HepG2 (cell line): ENCODE results near the gene GMFB. TPM values are rescaled to one million over a fixed set of nuclear protein-coding genes. Genes with fewer than 3 reads are reported as not detected.

Source experiments
- GZF1 ChIP-seq: sonication (generic); formaldehyde crosslinking; IDR thresholded peaks from 2 replicates; pipeline ENCODE4 v1.5.1; 2020; ENCODE audit warnings: mild to moderate bottlenecking, missing genetic modification reagents
- HMG20A ChIP-seq: IDR thresholded peaks from 2 replicates; pipeline ENCODE4 v1.6.1; 2016; ENCODE audit warnings: borderline replicate concordance
- HNF4G ChIP-seq, 2 experiments: sonication (generic) in 1 of 2; formaldehyde crosslinking in 1 of 2; IDR thresholded peaks; 2 replicates each; pipeline versions ENCODE4 v1.4.0 to v1.6.1; 2011 to 2020; ENCODE audit warnings: borderline replicate concordance in 2 of 2, low read depth in 2 of 2, mild to moderate bottlenecking in 2 of 2, low read length in 1 of 2, missing genetic modification reagents in 1 of 2, moderate library complexity in 1 of 2
- KDM2A ChIP-seq: sonication (generic); formaldehyde crosslinking; IDR thresholded peaks from 2 replicates; pipeline ENCODE4 v1.4.0; 2020; ENCODE audit warnings: low read depth, missing genetic modification reagents, borderline replicate concordance
- KDM5B ChIP-seq: sonication (generic); formaldehyde crosslinking; IDR thresholded peaks from 2 replicates; pipeline ENCODE4 v1.4.0; 2020; ENCODE audit warnings: missing genetic modification reagents, mild to moderate bottlenecking, borderline replicate concordance
- MAF1 ChIP-seq: sonication (generic); formaldehyde crosslinking; IDR thresholded peaks from 2 replicates; pipeline ENCODE4 v1.5.0; 2020; ENCODE audit warnings: missing genetic modification reagents, borderline replicate concordance
- MIER3 ChIP-seq: IDR thresholded peaks from 2 replicates; pipeline ENCODE4 v1.6.1; 2016; ENCODE audit warnings: missing compliant biosample characterization, borderline replicate concordance
- PLRG1 ChIP-seq: fragments of 450-650 bp; conservative IDR thresholded peaks from 2 replicates; pipeline ENCODE4 v1.6.1; 2016
- PPARG ChIP-seq: conservative IDR thresholded peaks from 2 replicates; pipeline ENCODE4 v1.6.1; 2016; ENCODE audit warnings: missing biosample characterization, missing genetic modification reagents
- RCOR2 ChIP-seq: IDR thresholded peaks from 2 replicates; pipeline ENCODE4 v1.6.1; 2016; ENCODE audit warnings: missing biosample characterization, missing genetic modification reagents
- SRF ChIP-seq: IDR thresholded peaks from 2 replicates; pipeline ENCODE4 v1.6.1; 2011; ENCODE audit warnings: mild to moderate bottlenecking, low read depth, low read length, moderate library complexity
- TARDBP ChIP-seq: sonication (generic); formaldehyde crosslinking; IDR thresholded peaks from 2 replicates; pipeline ENCODE4 v1.8.0; 2022; ENCODE audit warnings: mild to moderate bottlenecking, missing genetic modification reagents
- TOE1 ChIP-seq: sonication (generic); formaldehyde crosslinking; IDR thresholded peaks from 2 replicates; pipeline ENCODE4 v1.4.0; 2020; ENCODE audit warnings: mild to moderate bottlenecking, missing genetic modification reagents
- WIZ ChIP-seq: sonication (generic); formaldehyde crosslinking; IDR thresholded peaks from 2 replicates; pipeline ENCODE4 v1.5.1; 2020; ENCODE audit warnings: mild to moderate bottlenecking, missing genetic modification reagents
- ZNF160 ChIP-seq: sonication (generic); formaldehyde crosslinking; IDR thresholded peaks from 2 replicates; pipeline ENCODE4 v1.8.0; 2022; ENCODE audit warnings: mild to moderate bottlenecking, inconsistent platforms, missing genetic modification reagents
- ZNF331 ChIP-seq: sonication (generic); formaldehyde crosslinking; IDR thresholded peaks from 2 replicates; pipeline ENCODE4 v1.4.0; 2020; ENCODE audit warnings: missing genetic modification reagents
- ZSCAN30 ChIP-seq: sonication (generic); formaldehyde crosslinking; IDR thresholded peaks from 2 replicates; pipeline ENCODE4 v1.5.0; 2020; ENCODE audit warnings: mild to moderate bottlenecking, missing genetic modification reagents
- polyA plus RNA-seq, 8 experiments: library from polyadenylated mRNA; depleted of rRNA in 3 of 8; stranded (reverse) in 7 of 8; unstranded in 1 of 8; fragments of >200 nt; fragmentation: Illumina TruSeq in 4 of 8; extraction: Trizol in 4 of 8; gene quantifications; 2 replicates each; pipeline versions ENCODE4 v1.2.1 to v1.2.3, GENCODE V29; 2011 to 2016; ENCODE audit warnings: low read depth in 4 of 8, missing spikeins in 1 of 8, mixed read lengths in 1 of 8; ENCODE audit not compliant: insufficient read depth in 1 of 8
- total RNA-seq, 5 experiments: library from RNA; depleted of rRNA; stranded (reverse); fragments of >200 nt; fragmentation: Illumina TruSeq; extraction: Trizol; gene quantifications; 2 replicates each; pipeline ENCODE4 v1.2.3, GENCODE V29; 2016; ENCODE audit warnings: low read depth in 1 of 5
- TF ChIP-seq, protein P1 (sequence below): sonication (generic); formaldehyde crosslinking; IDR thresholded peaks from 2 replicates; pipeline ENCODE4 v1.4.0; 2020; ENCODE audit warnings: missing genetic modification reagents
- TF ChIP-seq, protein P2 (sequence below): sonication (generic); formaldehyde crosslinking; IDR thresholded peaks from 2 replicates; pipeline ENCODE4 v1.4.0; 2020; ENCODE audit warnings: missing genetic modification reagents, low read depth, mild to moderate bottlenecking, borderline replicate concordance
- TF ChIP-seq, protein P3 (sequence below): sonication (generic); formaldehyde crosslinking; IDR thresholded peaks from 2 replicates; pipeline ENCODE4 v1.9.0; 2022; ENCODE audit warnings: missing genetic modification reagents, mild to moderate bottlenecking, borderline replicate concordance
- TF ChIP-seq, protein P4 (sequence below): sonication (generic); formaldehyde crosslinking; IDR thresholded peaks from 2 replicates; pipeline ENCODE4 v1.8.1; 2023; ENCODE audit warnings: mild to moderate bottlenecking, inconsistent platforms, moderate library complexity, missing genetic modification reagents, borderline replicate concordance
- TF ChIP-seq, protein P5 (sequence below): sonication (generic); formaldehyde crosslinking; IDR thresholded peaks from 2 replicates; pipeline ENCODE4 v1.4.0; 2020; ENCODE audit warnings: missing genetic modification reagents

Gene GMFB
- total and polyA plus RNA-seq, 2 of the 13 experiments (the other 11 are each of a cell fraction or from before 2014, with no cell fraction given), result 17.3 to 68.2 TPM

DNA sequence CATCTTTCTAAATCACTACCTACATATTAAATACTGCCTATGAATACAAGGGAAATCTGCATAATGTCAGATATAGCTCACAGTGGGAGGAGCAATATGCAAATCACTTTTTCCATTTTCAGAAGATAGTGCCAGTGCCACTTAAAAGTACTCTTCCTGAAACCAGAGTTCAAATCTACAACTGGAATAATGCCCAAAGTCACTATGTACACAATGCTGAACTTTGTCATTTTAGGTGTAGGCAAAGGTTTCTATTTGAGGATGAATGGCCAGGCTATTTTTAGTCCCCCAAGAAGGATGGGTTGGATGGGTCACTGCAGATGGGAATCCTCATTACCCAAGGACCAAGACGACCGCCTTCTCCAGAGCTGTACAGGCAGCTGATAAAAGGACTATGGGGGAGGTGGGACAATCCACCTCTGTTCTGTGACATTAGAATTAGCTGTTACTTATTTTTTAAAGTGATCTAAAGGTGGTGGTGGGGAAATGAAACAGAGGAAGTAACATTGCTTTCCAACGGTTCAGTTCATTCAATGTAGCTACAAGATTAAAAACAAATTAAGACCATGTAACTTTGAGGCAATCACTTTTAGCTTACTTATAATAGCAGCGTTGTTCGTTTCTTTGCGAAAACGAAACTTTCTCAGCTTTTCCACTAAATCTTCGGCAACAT lies 5.6 kb downstream of the GMFB start (continued):
- peak; percentile 69; the same call in 1 of the 2 replicates for TF ChIP-seq RCOR2 (CRISPR knock-in tag)
- peak; percentile 50; the same call in 1 of the 2 replicates for TF ChIP-seq ZNF331 (CRISPR knock-in tag)
- TF ChIP-seq WIZ, result no peak
- TF ChIP-seq, protein P1, sequence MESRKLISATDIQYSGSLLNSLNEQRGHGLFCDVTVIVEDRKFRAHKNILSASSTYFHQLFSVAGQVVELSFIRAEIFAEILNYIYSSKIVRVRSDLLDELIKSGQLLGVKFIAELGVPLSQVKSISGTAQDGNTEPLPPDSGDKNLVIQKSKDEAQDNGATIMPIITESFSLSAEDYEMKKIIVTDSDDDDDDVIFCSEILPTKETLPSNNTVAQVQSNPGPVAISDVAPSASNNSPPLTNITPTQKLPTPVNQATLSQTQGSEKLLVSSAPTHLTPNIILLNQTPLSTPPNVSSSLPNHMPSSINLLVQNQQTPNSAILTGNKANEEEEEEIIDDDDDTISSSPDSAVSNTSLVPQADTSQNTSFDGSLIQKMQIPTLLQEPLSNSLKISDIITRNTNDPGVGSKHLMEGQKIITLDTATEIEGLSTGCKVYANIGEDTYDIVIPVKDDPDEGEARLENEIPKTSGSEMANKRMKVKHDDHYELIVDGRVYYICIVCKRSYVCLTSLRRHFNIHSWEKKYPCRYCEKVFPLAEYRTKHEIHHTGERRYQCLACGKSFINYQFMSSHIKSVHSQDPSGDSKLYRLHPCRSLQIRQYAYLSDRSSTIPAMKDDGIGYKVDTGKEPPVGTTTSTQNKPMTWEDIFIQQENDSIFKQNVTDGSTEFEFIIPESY, result no peak
- TF ChIP-seq, protein P2, sequence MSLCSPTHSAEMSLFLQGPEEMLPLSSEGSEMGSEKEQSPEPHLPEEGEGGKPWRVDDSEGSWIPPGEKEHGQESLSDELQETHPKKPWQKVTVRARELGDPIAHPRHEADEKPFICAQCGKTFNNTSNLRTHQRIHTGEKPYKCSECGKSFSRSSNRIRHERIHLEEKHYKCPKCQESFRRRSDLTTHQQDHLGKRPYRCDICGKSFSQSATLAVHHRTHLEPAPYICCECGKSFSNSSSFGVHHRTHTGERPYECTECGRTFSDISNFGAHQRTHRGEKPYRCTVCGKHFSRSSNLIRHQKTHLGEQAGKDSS, result no peak
- TF ChIP-seq PLRG1, result no peak
- TF ChIP-seq, protein P3, sequence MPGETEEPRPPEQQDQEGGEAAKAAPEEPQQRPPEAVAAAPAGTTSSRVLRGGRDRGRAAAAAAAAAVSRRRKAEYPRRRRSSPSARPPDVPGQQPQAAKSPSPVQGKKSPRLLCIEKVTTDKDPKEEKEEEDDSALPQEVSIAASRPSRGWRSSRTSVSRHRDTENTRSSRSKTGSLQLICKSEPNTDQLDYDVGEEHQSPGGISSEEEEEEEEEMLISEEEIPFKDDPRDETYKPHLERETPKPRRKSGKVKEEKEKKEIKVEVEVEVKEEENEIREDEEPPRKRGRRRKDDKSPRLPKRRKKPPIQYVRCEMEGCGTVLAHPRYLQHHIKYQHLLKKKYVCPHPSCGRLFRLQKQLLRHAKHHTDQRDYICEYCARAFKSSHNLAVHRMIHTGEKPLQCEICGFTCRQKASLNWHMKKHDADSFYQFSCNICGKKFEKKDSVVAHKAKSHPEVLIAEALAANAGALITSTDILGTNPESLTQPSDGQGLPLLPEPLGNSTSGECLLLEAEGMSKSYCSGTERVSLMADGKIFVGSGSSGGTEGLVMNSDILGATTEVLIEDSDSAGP (CRISPR knock-in tag), result no peak
- no peak for TF ChIP-seq ZSCAN30 (CRISPR knock-in tag)
- TF ChIP-seq HMG20A (CRISPR knock-in tag), result peak; percentile 55; the same call in 1 of the 2 replicates
- no peak for TF ChIP-seq TARDBP
- peak; percentile 55; the same call in 1 of the 2 replicates for TF ChIP-seq HNF4G (IDR thresholded peaks at IDR 0.05; ENCODE audit: borderline replicate concordance, low read depth, low read length)
- no peak for TF ChIP-seq HNF4G (CRISPR knock-in tag; IDR thresholded peaks at IDR 0.05; ENCODE audit: borderline replicate concordance, low read depth)
- TF ChIP-seq, protein P4, sequence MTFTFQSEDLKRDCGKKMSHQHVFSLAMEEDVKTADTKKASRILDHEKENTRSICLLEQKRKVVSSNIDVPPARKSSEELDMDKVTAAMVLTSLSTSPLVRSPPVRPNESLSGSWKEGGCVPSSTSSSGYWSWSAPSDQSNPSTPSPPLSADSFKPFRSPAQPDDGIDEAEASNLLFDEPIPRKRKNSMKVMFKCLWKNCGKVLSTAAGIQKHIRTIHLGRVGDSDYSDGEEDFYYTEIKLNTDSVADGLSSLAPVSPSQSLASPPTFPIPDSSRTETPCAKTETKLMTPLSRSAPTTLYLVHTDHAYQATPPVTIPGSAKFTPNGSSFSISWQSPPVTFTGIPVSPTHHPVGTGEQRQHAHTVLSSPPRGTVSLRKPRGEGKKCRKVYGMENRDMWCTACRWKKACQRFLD (CRISPR knock-in tag), result no peak
- no peak for TF ChIP-seq MIER3
- no peak for TF ChIP-seq KDM2A (CRISPR knock-in tag)
- 0 out of 2 replicates have a peak, but pooled peaks have one; percentile 44 for TF ChIP-seq SRF
- TF ChIP-seq MAF1 (CRISPR knock-in tag), result no peak
- TF ChIP-seq PPARG (CRISPR knock-in tag), result peak; percentile 70; the same call in 1 of the 2 replicates
- TF ChIP-seq ZNF160, result no peak
- TF ChIP-seq KDM5B, result no peak
- TF ChIP-seq, protein P5, sequence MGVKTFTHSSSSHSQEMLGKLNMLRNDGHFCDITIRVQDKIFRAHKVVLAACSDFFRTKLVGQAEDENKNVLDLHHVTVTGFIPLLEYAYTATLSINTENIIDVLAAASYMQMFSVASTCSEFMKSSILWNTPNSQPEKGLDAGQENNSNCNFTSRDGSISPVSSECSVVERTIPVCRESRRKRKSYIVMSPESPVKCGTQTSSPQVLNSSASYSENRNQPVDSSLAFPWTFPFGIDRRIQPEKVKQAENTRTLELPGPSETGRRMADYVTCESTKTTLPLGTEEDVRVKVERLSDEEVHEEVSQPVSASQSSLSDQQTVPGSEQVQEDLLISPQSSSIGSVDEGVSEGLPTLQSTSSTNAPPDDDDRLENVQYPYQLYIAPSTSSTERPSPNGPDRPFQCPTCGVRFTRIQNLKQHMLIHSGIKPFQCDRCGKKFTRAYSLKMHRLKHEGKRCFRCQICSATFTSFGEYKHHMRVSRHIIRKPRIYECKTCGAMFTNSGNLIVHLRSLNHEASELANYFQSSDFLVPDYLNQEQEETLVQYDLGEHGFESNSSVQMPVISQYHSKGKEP (CRISPR knock-in tag), result no peak
- no peak for TF ChIP-seq GZF1 (CRISPR knock-in tag)
- no peak for TF ChIP-seq TOE1 (CRISPR knock-in tag)
